ENCODE data around the gene ERBB4. TPM values are rescaled to one million over a fixed set of nuclear protein-coding genes. Genes with fewer than 3 reads are reported as not detected.

The ERBB4 gene
- total and polyA plus RNA-seq, 5 donors, result 4.3 to 38.8 (median 33.4) TPM

DNA sequence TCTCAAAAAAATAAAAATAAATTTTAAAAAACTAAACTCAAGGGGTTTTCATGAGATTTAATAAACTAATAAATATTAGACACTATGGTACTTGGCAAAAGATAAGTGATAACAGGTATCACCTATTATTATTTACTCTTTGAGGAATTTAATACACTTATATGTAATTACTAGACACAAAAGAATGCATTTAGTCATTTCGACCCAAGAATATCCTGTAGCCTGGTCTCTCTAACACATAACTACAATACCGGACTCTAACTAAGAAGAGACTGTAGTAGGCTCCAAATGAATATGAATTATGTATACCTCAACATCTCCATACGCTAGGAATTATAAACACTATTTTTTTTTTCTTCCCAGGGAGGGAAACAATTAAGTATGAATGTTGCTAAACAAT, 1131.5 kb downstream of the ERBB4 start:
- WGBS, result 87% methylated on average over 3 of the region's 3 CpGs
- no peaks in the 10 kb centered on the region for H3K27me3 ChIP-seq (ENCODE audit: control insufficient read depth, insufficient read depth)
- H3K4me3 ChIP-seq (ENCODE audit: low read length), result no peak overlapping the region
- H3K4me1 ChIP-seq (ENCODE audit: control insufficient read depth, insufficient read depth, low read length), result no peaks in the 10 kb centered on the region
- no peak overlapping the region for H3K27ac ChIP-seq (ENCODE audit: low read length)
- intact Hi-C loops (cut with DNase I), result no loop called here
- DNase-seq (no peak), ATAC-seq (no peak)
- no peaks in the 10 kb centered on the region for H3K9me3 ChIP-seq (ENCODE audit: control insufficient read depth, low read length)

DNA sequence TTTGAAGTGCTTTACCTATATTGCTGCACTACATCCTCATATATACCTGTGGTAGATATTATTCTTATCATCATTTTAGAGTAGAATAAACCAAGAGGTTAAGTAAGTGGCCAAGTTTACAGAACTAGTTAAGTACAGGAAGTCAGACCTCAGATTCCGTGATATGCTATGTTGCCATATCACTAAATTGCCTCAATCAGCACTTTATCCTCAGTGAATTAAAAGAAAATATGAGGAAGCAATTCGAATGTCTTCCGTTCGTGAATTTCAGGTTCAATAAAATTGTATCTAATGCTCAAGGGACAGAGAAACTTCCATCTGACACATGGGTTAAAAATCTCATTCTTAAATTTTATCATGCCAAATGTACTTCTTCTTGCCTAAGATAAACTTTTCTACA, 1133.6 kb downstream of the ERBB4 start:
- Histone ChIP-seq H3K9me3 (ENCODE audit: control insufficient read depth, low read length) (no peaks in the 10 kb centered on the region), H3K4me3 (ENCODE audit: low read length) (no peak overlapping the region), H3K27me3 (ENCODE audit: control insufficient read depth, insufficient read depth) (no peaks in the 10 kb centered on the region), H3K4me1 (ENCODE audit: control insufficient read depth, insufficient read depth, low read length) (no peaks in the 10 kb centered on the region), H3K27ac (ENCODE audit: low read length) (no peak overlapping the region)
- DNase-seq (no peak), ATAC-seq (no peak)
- 85% methylated on average over 4 of the region's 4 CpGs for WGBS
- intact Hi-C loops (cut with DNase I), result no loop called here

- DNase-seq (no peak), ATAC-seq (no peak)
- Histone ChIP-seq H3K9me3 (ENCODE audit: control insufficient read depth, low read length) (no peaks in the 10 kb centered on the region), H3K4me1 (ENCODE audit: control insufficient read depth, insufficient read depth, low read length) (no peaks in the 10 kb centered on the region), H3K27ac (ENCODE audit: low read length) (no peak overlapping the region), H3K4me3 (ENCODE audit: low read length) (no peak overlapping the region), H3K27me3 (ENCODE audit: control insufficient read depth, insufficient read depth) (no peaks in the 10 kb centered on the region)
- WGBS, result 73% methylated on average over 4 of the region's 4 CpGs
- intact Hi-C loops (cut with DNase I), result no loop called here
Measured at GRCh38 chr2:211404098-211404497, 1134.5 kb downstream of the ERBB4 start.

- ATAC-seq, result no peak
Measured at GRCh38 chr2:211401328-211401727, 1137.3 kb downstream of the ERBB4 start.

GRCh38 chr2:211397764-211398163, 1140.8 kb downstream of the ERBB4 start:
- DNase-seq, result no peak
- no peak overlapping the region for H3K4me3 ChIP-seq (ENCODE audit: low read length)
- intact Hi-C loops (cut with DNase I), result no loop called here
- H3K9me3 ChIP-seq (ENCODE audit: control insufficient read depth, low read length), result no peaks in the 10 kb centered on the region
- no peak overlapping the region for H3K27ac ChIP-seq (ENCODE audit: low read length)
- 57% methylated on average over 2 of the region's 2 CpGs for WGBS
- no peaks in the 10 kb centered on the region for H3K27me3 ChIP-seq (ENCODE audit: control insufficient read depth, insufficient read depth)
- no peak for ATAC-seq
- H3K4me1 ChIP-seq (ENCODE audit: control insufficient read depth, insufficient read depth, low read length), result no peaks in the 10 kb centered on the region

More at GRCh38 chr2:211401328-211401727, 1137.3 kb downstream of the ERBB4 start:
- WGBS, result 71% methylated on average over 2 of the region's 2 CpGs
- no peaks in the 10 kb centered on the region for H3K27me3 ChIP-seq (ENCODE audit: control insufficient read depth, insufficient read depth)
- DNase-seq, result no peak
- no peaks in the 10 kb centered on the region for H3K4me1 ChIP-seq (ENCODE audit: control insufficient read depth, insufficient read depth, low read length)
- no peak overlapping the region for H3K27ac ChIP-seq (ENCODE audit: low read length)
- intact Hi-C loops (cut with DNase I), result no loop called here
- no peaks in the 10 kb centered on the region for H3K9me3 ChIP-seq (ENCODE audit: control insufficient read depth, low read length)
- H3K4me3 ChIP-seq (ENCODE audit: low read length), result no peak overlapping the region

DNA sequence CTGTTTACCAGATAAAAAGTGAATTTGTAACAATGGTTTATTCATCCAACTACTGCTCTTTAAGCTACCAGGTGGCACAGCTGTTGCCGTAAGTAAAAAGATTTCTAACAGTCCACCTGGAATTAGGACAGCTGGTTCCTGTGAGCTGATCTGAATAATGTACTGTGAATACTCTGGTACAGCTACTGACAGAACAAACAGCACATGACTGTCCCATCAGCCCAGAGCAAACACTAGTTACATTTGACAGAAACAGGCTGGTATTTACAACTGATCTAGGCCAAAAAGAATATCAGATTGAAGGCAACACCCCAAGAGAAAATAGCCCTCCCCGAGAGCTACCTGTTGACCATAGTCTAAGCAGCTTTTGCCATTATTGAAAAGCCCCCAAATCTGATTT, 1141.8 kb downstream of the ERBB4 start:
- no peaks in the 10 kb centered on the region for H3K9me3 ChIP-seq (ENCODE audit: control insufficient read depth, low read length)
- 61% methylated on average over 2 of the region's 2 CpGs for WGBS
- no peak for DNase-seq
- no peak overlapping the region for H3K4me3 ChIP-seq (ENCODE audit: low read length)
- H3K4me1 ChIP-seq (ENCODE audit: control insufficient read depth, insufficient read depth, low read length), result no peaks in the 10 kb centered on the region
- peak in 1 of 2 donors; percentile 59 for ATAC-seq
- intact Hi-C loops (cut with DNase I), result no loop called here
- H3K27ac ChIP-seq (ENCODE audit: low read length), result no peak overlapping the region
- no peaks in the 10 kb centered on the region for H3K27me3 ChIP-seq (ENCODE audit: control insufficient read depth, insufficient read depth)

- Histone ChIP-seq H3K27ac (ENCODE audit: low read length) (no peak overlapping the region), H3K4me3 (ENCODE audit: low read length) (no peak overlapping the region), H3K9me3 (ENCODE audit: control insufficient read depth, low read length) (no peaks in the 10 kb centered on the region), H3K27me3 (ENCODE audit: control insufficient read depth, insufficient read depth) (no peaks in the 10 kb centered on the region), H3K4me1 (ENCODE audit: control insufficient read depth, insufficient read depth, low read length) (peaks cover 2% of the 10 kb centered on the region)
- no peak for DNase-seq
- intact Hi-C loops (cut with DNase I), result no loop called here
- 55% methylated on average over 3 of the region's 3 CpGs for WGBS
- no peak for ATAC-seq
Measured at GRCh38 chr2:211391189-211391567, 1147.4 kb downstream of the ERBB4 start.

DNA sequence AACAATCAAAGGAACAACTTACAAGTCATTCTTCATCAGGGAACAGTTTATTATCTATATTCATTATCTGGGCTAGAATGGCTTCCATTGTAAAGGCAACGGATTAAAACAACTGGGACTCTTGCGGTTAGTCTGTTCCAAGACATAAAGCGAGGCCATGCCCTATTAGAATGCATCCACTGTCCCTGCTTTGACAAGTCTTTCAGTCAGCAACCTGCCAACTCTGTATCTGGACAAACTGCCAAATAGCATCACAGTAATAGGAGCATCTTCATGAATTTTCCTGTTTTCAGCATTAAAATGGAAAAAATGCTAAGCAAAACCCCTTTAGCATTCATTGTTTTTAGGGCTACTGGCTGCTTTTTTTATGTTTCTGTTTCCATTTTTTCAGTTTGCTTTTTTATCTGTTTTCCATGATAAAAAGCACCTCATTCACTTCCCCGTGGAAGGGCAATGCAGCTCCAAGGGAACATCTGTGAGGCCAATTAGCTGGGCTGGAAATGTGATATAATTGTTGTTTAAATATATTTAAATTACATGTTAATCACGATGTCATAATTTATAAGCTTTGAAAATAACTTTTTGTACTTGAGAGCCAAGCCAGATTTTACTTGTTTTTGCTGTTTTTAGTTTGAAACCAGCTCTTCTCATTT, 1147.9 kb downstream of the ERBB4 start:
- Histone ChIP-seq H3K9me3 (ENCODE audit: control insufficient read depth, low read length) (no peaks in the 10 kb centered on the region), H3K4me3 (ENCODE audit: low read length) (no peak overlapping the region), H3K27ac (ENCODE audit: low read length) (no peak overlapping the region), H3K4me1 (ENCODE audit: control insufficient read depth, insufficient read depth, low read length) (peaks cover 2% of the 10 kb centered on the region), H3K27me3 (ENCODE audit: control insufficient read depth, insufficient read depth) (no peaks in the 10 kb centered on the region)
- DNase-seq (no peak), ATAC-seq (no peak)
- WGBS, result 60% methylated on average over 5 of the region's 5 CpGs
- intact Hi-C loops (cut with DNase I), result no loop called here

DNA sequence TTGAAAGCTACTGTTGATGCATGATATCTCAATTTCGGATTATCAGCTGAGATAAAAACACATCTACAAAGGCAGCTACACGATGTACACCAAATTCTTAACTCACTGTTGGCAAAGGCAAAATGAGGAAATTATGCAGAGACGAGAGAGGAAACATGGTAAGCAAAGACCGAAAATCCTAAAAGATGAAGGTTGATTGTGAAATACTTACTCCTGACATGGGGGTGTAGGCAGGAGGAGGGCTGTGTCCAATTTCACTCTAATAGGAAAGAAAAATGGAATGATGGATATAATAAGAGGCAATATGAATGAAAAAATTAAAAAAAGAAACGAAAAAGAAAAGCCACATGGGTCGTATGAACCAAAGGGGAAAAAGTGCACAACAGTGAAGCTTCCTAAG, 1150.9 kb downstream of the ERBB4 start:
- ATAC-seq, result no peak
- 69% methylated on average over 6 of the region's 6 CpGs for WGBS
- Histone ChIP-seq H3K4me3 (ENCODE audit: low read length) (no peak overlapping the region), H3K4me1 (ENCODE audit: control insufficient read depth, insufficient read depth, low read length) (peaks cover 2% of the 10 kb centered on the region), H3K9me3 (ENCODE audit: control insufficient read depth, low read length) (no peaks in the 10 kb centered on the region), H3K27ac (ENCODE audit: low read length) (no peak overlapping the region), H3K27me3 (ENCODE audit: control insufficient read depth, insufficient read depth) (no peaks in the 10 kb centered on the region)
- no peak for DNase-seq
- intact Hi-C loops (cut with DNase I), result no loop called here

DNA sequence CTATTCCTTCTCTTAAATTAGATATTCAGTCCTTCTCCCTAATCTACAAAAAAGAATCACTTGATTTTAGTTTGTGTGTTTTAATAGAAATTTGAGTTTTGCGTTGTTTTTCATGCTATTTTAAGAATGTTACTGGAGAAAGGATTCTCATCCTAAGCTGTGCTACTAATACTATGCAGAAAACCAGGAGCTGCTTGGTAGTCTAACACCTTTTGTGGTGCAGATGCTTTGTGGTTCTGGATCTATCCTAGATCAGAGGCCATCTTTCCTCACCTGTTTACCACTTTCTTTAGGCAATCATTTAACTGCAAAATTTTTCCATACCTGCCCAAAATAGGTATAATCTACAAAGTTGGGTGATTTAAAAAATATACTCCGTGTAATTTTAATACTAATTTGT, 1158.6 kb downstream of the ERBB4 start:
- Histone ChIP-seq H3K4me1 (ENCODE audit: control insufficient read depth, insufficient read depth, low read length) (no peaks in the 10 kb centered on the region), H3K27ac (ENCODE audit: low read length) (no peak overlapping the region), H3K9me3 (ENCODE audit: control insufficient read depth, low read length) (no peaks in the 10 kb centered on the region), H3K27me3 (ENCODE audit: control insufficient read depth, insufficient read depth) (no peaks in the 10 kb centered on the region), H3K4me3 (ENCODE audit: low read length) (no peak overlapping the region)
- DNase-seq (no peak), ATAC-seq (no peak)
- 79% methylated on average over 2 of the region's 2 CpGs for WGBS
- intact Hi-C loops (cut with DNase I), result no loop called here

GRCh38 chr2:211376410-211376809, 1162.2 kb downstream of the ERBB4 start:
- Histone ChIP-seq H3K27ac (ENCODE audit: low read length) (no peak overlapping the region), H3K9me3 (ENCODE audit: control insufficient read depth, low read length) (no peaks in the 10 kb centered on the region), H3K4me3 (ENCODE audit: low read length) (no peak overlapping the region), H3K4me1 (ENCODE audit: control insufficient read depth, insufficient read depth, low read length) (no peaks in the 10 kb centered on the region), H3K27me3 (ENCODE audit: control insufficient read depth, insufficient read depth) (no peaks in the 10 kb centered on the region)
- intact Hi-C loops (cut with DNase I), result no loop called here
- ATAC-seq (no peak), DNase-seq (no peak)

DNA sequence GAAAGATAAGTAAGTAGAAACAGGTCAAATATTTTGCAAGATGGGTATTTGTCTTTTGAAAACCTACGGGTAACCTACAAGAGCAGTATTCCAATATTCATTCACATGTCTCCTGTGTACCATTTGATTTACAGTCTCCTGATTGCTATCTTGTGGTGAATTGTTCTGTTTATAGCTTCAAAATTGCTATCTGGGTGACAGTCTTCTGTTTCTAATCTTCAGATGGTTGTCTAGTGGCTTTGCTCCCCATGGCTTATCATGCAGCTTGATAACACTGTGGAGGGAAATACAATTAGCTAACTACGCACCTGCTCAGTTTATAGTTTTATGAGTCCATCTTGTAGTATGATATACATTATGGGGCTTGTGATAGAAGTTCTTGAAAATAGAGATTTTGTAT, 1165.4 kb downstream of the ERBB4 start:
- Histone ChIP-seq H3K27me3 (ENCODE audit: control insufficient read depth, insufficient read depth) (no peaks in the 10 kb centered on the region), H3K9me3 (ENCODE audit: control insufficient read depth, low read length) (no peaks in the 10 kb centered on the region), H3K4me1 (ENCODE audit: control insufficient read depth, insufficient read depth, low read length) (no peaks in the 10 kb centered on the region), H3K4me3 (ENCODE audit: low read length) (no peak overlapping the region), H3K27ac (ENCODE audit: low read length) (no peak overlapping the region)
- intact Hi-C loops (cut with DNase I), result no loop called here
- no peak for DNase-seq
- 84% methylated on average over 2 of the region's 2 CpGs for WGBS
- no peak for ATAC-seq

All from right cardiac atrium (tissue), 5 donors.